T-helper 1 cell treated with Interleukin-12 subunit alpha and Interleukin-12 subunit beta and Interleukin-4 antibody, amounts not matched to agents 30 ng/mL and 1 ng/mL, for 36 hours (primary cell): ENCODE measurements around the gene CYP26B1. TPM values are rescaled to one million over a fixed set of nuclear protein-coding genes. Genes with fewer than 3 reads are reported as not detected.
"Not testable (repeated sequence)": the region's sequence is repeated elsewhere in the genome, so short reads cannot be mapped to it uniquely, and the experiment has no call there.

Experiments
- intact Hi-C: fragments of 100-400 bp; cut with micrococcal nuclease; formaldehyde crosslinking; loops from one replicate; pipeline ENCODE4 v1.15.1; 2024
- total RNA-seq: library from RNA; stranded (reverse); gene quantifications from 2 replicates; pipeline ENCODE4 v1.2.3, GENCODE V29; 2022

The CYP26B1 gene
- total RNA-seq, 1 donor from 2014 or later, result not detected

GRCh38 chr2:72086871-72087633, 60.6 kb downstream of the CYP26B1 start:
- intact Hi-C loops, result not testable (repeated sequence)

GRCh38 chr2:72085513-72085912, 62.1 kb downstream of the CYP26B1 start:
- intact Hi-C loops, result no loop called here

GRCh38 chr2:72085036-72085435, 62.6 kb downstream of the CYP26B1 start:
- intact Hi-C loops, result no loop called here

- intact Hi-C loops, result no loop called here
Measured at GRCh38 chr2:72084584-72084976, 63.1 kb downstream of the CYP26B1 start.

- intact Hi-C loops, result no loop called here
Measured at GRCh38 chr2:72083751-72084583, 63.7 kb downstream of the CYP26B1 start.

- intact Hi-C loops, result no loop called here
Measured at GRCh38 chr2:72082887-72083286, 64.8 kb downstream of the CYP26B1 start.

GRCh38 chr2:72082021-72082601, 65.6 kb downstream of the CYP26B1 start:
- intact Hi-C loops, result no loop called here

- intact Hi-C loops, result no loop called here
Measured at GRCh38 chr2:72081451-72081850, 66.2 kb downstream of the CYP26B1 start.

- intact Hi-C loops, result no loop called here
Measured at GRCh38 chr2:72080286-72081145, 67.1 kb downstream of the CYP26B1 start.
